ENCODE measurements around the gene SFSWAP.

DNA sequence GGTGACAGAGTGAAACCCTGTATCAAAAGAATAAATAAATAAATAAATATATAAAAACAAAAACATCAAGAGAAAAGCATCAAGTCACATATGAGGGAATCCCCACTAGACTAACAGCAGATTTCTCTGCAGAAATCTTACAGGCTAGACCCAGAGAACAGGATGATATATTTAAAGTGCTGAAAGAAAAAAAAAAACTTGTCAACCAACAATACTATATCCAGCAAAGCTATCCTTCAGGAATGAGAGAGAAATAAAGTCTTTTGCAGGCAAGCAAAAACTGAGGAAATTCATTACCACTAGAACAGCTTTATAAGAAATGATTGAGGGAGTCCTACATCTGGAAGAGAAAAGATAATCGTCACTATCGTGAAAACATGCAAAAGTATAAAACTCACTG is 6.4 kb upstream of the SFSWAP start:
- TF ChIP-seq, protein P1, sequence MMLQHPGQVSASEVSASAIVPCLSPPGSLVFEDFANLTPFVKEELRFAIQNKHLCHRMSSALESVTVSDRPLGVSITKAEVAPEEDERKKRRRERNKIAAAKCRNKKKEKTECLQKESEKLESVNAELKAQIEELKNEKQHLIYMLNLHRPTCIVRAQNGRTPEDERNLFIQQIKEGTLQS (IDR thresholded peaks at IDR 0.05; ENCODE audit: insufficient read depth, low read depth, low read length): no peak
- TF ChIP-seq, protein P2, sequence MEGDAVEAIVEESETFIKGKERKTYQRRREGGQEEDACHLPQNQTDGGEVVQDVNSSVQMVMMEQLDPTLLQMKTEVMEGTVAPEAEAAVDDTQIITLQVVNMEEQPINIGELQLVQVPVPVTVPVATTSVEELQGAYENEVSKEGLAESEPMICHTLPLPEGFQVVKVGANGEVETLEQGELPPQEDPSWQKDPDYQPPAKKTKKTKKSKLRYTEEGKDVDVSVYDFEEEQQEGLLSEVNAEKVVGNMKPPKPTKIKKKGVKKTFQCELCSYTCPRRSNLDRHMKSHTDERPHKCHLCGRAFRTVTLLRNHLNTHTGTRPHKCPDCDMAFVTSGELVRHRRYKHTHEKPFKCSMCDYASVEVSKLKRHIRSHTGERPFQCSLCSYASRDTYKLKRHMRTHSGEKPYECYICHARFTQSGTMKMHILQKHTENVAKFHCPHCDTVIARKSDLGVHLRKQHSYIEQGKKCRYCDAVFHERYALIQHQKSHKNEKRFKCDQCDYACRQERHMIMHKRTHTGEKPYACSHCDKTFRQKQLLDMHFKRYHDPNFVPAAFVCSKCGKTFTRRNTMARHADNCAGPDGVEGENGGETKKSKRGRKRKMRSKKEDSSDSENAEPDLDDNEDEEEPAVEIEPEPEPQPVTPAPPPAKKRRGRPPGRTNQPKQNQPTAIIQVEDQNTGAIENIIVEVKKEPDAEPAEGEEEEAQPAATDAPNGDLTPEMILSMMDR (IDR thresholded peaks at IDR 0.05; ENCODE audit: control extremely low read depth in 1 of 3, insufficient read depth in 1 of 3, low read depth in 1 of 3, low read length in 3 of 3): no peak
- no peak for TF ChIP-seq POLR2A (IDR thresholded peaks at IDR 0.05; ENCODE audit: control extremely low read depth in 1 of 2, low read depth in 2 of 2, low read length in 2 of 2)
- no peak for TF ChIP-seq MAFK (IDR thresholded peaks at IDR 0.05; ENCODE audit: low read depth, low read length)
- no peak for TF ChIP-seq EZH2 (IDR thresholded peaks at IDR 0.05; ENCODE audit: low read depth, low read length, severe bottlenecking)
- no peak for TF ChIP-seq BRCA1 (IDR thresholded peaks at IDR 0.05; ENCODE audit: low read depth, low read length)
- TF ChIP-seq POLR2AphosphoS5 (IDR thresholded peaks at IDR 0.05; ENCODE audit: low read depth, low read length): no peak
